Fibroblast of skin of right biceps (primary cell): ENCODE data around the gene RSPH10B2.
"Not testable (repeated sequence)": the region's sequence is repeated elsewhere in the genome, so short reads cannot be mapped to it uniquely, and the experiment has no call there.

Experiments
- DNase-seq: peaks from one replicate; pipeline ENCODE4 v3.0.0-alpha.2; 2013

Gene RSPH10B2

GRCh38 chr7:6843654-6844053 lies 89.8 kb downstream of the RSPH10B2 start:
- not testable (repeated sequence) for DNase-seq

DNA sequence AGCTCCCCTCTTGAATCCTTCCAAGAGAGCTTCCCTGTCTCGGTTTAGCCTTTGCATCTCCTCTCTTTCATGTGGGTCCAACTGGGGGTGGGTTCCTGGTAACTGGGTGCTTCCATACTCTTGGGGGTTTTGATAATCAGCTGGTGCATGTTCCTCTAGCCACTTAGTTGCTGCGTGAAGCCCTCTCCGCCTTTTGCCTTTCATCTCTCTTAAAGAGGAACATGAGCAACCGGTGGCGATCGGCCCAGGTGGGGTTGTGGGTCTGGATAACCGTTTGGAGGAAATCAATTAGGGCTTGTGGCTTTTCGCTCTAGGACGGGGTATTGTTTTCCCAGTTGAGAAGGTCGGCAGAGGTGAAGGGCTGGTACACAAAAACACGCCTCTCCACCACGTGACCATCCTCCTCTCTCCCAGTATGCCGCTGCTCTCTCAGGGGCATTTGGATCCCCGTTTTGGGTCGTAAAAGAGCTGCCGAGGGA lies 92.1 kb downstream of the RSPH10B2 start:
- not testable (repeated sequence) for DNase-seq

DNA sequence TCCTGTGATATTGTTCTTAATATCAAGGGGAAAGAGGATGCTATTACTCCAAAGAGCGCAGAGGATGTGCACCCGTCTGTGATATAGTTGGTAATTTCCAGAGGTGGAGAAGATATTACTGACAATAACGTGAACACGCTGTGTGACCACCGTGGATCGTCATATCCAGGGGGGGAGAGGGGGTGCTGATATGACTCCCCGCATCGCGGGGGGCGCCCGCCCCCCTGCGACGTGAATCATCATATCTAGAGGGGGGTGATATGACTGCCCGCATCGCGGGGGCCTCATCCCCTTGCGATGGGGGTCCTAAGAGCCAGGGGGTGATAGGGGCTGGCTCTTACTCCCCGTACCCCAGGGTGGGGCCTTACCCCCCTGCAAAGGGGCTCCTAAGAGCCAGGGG lies 93.8 kb downstream of the RSPH10B2 start:
- not testable (repeated sequence) for DNase-seq
